GM12872 (cell line): Measurements from ENCODE around the gene BMI1.

Experiments
- TF ChIP-seq, protein P1 (sequence below): IDR thresholded peaks from 3 replicates; pipeline ENCODE4 v1.5.1; 2011; ENCODE audit warnings: low read depth, mild to moderate bottlenecking, low read length, moderate library complexity; ENCODE audit not compliant: insufficient read depth

The BMI1 gene

DNA sequence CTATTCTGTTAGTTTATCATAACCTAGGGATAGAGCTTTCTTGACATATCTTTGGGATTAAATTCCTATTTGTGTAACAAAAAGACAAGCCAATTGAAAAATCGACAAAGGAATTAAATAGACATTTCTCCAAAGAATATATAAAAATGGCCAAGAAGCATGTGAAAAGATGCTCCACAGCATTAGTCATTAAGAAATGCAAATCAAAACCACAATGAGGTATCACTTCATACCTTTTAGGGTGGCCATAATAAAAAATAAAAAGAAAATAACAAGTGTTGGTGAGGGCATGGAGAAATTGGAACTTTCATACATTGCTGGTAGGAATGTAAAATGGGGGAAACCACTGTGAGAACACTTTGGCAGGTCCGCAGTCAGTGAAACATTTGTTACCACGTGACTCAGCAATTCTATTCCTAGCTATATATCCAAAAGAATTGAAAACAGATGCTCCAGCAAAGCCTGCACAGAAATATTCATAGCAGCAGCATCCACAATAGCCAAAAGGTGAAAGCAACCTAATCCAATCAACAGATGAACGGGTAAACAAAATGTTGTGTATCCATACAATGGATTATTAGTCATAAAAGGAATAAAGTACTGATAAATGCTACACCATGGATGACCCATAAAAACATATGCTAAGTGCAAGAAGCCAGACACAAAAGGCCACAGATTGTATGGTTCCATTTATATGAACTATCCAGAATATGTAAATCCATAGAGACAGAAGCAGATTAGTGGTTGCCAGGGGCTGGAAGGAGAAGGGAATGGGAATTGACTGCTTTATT is 44.9 kb downstream of the BMI1 start:
- TF ChIP-seq, protein P1, sequence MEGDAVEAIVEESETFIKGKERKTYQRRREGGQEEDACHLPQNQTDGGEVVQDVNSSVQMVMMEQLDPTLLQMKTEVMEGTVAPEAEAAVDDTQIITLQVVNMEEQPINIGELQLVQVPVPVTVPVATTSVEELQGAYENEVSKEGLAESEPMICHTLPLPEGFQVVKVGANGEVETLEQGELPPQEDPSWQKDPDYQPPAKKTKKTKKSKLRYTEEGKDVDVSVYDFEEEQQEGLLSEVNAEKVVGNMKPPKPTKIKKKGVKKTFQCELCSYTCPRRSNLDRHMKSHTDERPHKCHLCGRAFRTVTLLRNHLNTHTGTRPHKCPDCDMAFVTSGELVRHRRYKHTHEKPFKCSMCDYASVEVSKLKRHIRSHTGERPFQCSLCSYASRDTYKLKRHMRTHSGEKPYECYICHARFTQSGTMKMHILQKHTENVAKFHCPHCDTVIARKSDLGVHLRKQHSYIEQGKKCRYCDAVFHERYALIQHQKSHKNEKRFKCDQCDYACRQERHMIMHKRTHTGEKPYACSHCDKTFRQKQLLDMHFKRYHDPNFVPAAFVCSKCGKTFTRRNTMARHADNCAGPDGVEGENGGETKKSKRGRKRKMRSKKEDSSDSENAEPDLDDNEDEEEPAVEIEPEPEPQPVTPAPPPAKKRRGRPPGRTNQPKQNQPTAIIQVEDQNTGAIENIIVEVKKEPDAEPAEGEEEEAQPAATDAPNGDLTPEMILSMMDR: no peak

DNA sequence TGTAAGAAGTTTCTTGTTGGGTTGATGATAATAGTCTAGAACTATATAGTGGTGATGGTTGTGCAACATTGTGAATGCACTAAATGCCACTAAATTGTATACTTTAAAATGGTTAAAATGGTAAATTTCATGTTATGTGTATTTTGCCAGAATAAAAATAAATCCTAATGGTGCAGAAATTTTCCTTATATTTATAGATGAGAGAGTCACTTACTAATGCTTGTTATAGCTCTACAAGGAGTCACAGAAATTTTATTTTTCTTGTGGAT is 45.5 kb downstream of the BMI1 start:
- TF ChIP-seq, protein P1: no peak

DNA sequence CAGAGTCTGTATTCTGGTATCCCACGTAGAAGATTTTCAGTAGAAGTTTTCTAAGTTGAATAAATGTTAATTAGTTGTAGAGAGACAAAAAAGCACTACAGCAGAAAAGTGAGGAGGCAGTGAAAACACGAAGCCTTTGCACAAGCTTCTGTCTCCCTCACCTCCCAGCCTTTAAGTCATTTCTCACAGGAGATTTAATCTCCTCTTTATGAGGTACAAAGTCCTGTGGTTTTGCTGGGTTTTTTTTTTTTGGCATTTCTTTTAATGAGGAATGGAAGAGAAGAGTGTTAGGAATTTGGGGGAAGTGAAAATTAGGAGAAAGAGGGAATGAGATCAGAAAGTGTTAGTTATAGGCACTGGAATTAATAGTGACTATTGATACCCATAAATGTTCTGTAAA is 45.9 kb downstream of the BMI1 start:
- TF ChIP-seq, protein P1: no peak

DNA sequence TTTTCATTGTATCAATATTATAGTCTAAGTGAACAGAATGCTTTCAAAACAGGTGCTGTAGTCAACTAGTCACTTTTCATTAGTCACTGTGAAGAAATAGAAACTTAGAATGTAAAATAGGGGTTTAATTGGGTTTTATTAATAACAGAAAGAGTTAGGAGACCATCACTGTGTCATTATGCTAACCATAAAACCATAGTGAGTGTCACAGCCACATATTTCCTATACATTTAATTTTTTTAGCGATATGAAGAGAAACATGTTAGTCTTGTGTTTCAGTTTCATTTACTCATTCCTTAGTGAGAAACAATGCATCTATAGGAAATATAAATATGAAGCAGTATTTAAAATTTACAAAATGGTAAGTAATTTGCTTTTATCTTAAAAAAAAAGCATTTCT is 46.6 kb downstream of the BMI1 start:
- TF ChIP-seq, protein P1: no peak

DNA sequence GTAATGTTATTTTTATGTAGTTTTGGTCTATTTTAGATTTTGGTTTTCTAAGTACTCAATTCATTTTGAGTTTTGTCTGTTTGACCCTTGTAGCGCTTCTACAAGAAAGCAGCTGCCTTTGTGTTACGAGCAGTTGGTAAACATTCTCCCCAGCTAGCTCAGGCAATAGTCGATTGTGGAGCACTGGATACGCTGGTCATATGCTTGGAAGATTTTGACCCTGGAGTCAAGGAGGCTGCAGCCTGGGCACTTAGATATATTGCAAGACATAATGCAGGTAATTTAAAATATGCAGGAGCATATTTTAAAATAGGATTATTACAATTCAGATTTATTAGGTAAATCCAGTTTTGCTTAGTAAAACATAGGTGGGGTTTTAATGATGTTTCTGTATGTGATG is 47.5 kb downstream of the BMI1 start:
- TF ChIP-seq, protein P1: no peak

DNA sequence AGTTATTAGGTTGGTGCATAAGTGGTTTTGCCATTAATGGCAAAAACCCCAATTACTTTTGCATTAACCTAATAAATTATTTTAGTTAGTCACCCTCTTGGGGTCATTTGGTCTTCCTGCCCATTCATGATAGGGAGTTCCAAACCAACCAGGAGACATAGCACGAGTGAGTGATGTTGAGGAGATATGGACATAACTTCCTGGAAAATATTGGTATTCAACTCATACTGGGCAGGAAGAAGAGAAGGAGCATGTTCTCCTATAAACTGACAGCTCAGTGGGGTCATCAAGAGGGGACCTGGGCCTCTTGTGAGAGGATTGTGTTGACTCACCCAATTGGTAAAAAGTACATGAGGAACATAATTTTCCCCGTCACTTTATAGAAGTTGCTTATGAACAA is 48.1 kb downstream of the BMI1 start:
- TF ChIP-seq, protein P1: no peak

DNA sequence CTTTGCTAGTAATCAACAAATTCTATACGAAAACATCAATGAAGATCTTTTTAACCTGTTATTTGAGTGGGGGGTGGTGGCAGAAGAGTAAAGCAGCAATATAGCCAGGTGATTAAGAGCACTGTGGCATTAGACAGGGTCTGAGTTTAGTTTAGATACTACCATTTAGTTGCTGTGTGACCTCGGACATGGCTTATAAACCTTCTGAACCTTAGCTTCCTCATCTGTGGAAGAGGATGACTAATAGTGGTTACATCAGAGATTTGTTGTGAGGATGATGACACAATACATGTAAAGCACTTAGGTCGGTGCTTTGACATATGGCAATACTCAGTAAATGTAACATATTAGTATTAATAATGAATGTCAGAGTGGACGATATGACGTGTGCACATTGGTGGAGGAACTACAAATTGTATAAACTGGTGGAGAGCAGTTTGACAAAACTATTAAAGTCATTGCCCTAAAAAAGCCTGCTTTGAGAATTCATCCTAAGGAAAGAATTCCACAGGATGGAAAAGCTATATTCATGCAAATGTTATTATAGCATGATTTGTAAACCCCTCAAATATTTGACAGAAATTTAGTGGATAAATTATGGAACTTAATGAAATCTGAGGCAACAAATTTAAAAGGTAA is 48.7 kb downstream of the BMI1 start:
- TF ChIP-seq, protein P1: no peak
